Neural progenitor cell (in vitro differentiated cells): ENCODE data around the gene MCUB. TPM values are rescaled to one million over a fixed set of nuclear protein-coding genes. Genes with fewer than 3 reads are reported as not detected.
"Not testable (repeated sequence)": the region's sequence is repeated elsewhere in the genome, so short reads cannot be mapped to it uniquely, and the experiment has no call there.

Experiments used
- DNase-seq: peaks from one replicate; pipeline ENCODE4 v3.0.0-alpha.2; 2016; ENCODE audit warnings: low spot score
- H2AFZ ChIP-seq: fragments of 200-600 bp; sonication (generic); replicated peaks from 2 replicates; pipeline ENCODE4 v1.6.1; 2016; ENCODE audit warnings: antibody characterized with exemption
- H3F3A ChIP-seq: fragments of 200-600 bp; sonication (generic); 2 replicates; pipeline ENCODE4 v1.6.1; 2016; ENCODE audit warnings: antibody characterized with exemption, low read depth
- H3K27ac ChIP-seq: fragments of 200-600 bp; sonication (generic); 2 replicates; pipeline ENCODE4 v1.5.1; 2016; ENCODE audit warnings: mild to moderate bottlenecking
- H3K27me3 ChIP-seq: fragments of 200-600 bp; sonication (generic); 2 replicates; pipeline ENCODE4 v1.6.1; 2016; ENCODE audit warnings: mild to moderate bottlenecking, moderate library complexity
- H3K36me3 ChIP-seq: fragments of 200-600 bp; sonication (generic); 2 replicates; pipeline ENCODE4 v1.5.1; 2016
- H3K4me1 ChIP-seq: fragments of 200-600 bp; sonication (generic); 2 replicates; pipeline ENCODE4 v1.6.1; 2016; ENCODE audit warnings: mixed run types
- H3K4me2 ChIP-seq: fragments of 200-600 bp; sonication (generic); 2 replicates; pipeline ENCODE4 v1.6.1; 2016
- H3K4me3 ChIP-seq: fragments of 200-600 bp; sonication (generic); 2 replicates; pipeline ENCODE4 v1.5.1; 2016
- H3K79me2 ChIP-seq: fragments of 200-600 bp; sonication (generic); 2 replicates; pipeline ENCODE4 v1.6.1; 2016; ENCODE audit warnings: low read depth
- H3K9ac ChIP-seq: fragments of 200-600 bp; sonication (generic); 2 replicates; pipeline ENCODE4 v1.6.1; 2016
- H3K9me3 ChIP-seq: fragments of 200-600 bp; sonication (generic); 2 replicates; pipeline ENCODE4 v1.5.1; 2016; ENCODE audit warnings: low read depth
- H4K20me1 ChIP-seq: fragments of 200-600 bp; sonication (generic); 2 replicates; pipeline ENCODE4 v1.6.1; 2016; ENCODE audit warnings: low read depth
- H3K27ac Mint-ChIP-seq: 3 replicates; pipeline ENCODE4 v1.8.0; 2021; ENCODE audit warnings: mixed read lengths
- H3K27me3 Mint-ChIP-seq: 2 replicates; pipeline ENCODE4 v1.8.0; 2022; ENCODE audit warnings: low read depth, mild to moderate bottlenecking, inconsistent platforms, moderate library complexity, mixed read lengths; ENCODE audit not compliant: insufficient read depth
- H3K36me3 Mint-ChIP-seq: 3 replicates; pipeline ENCODE4 v1.8.0; 2021; ENCODE audit warnings: mixed read lengths
- H3K4me1 Mint-ChIP-seq: 3 replicates; pipeline ENCODE4 v1.8.0; 2021; ENCODE audit warnings: mixed read lengths
- H3K4me3 Mint-ChIP-seq: 3 replicates; pipeline ENCODE4 v1.8.0; 2021; ENCODE audit warnings: mild to moderate bottlenecking, moderate library complexity, mixed read lengths
- H3K9me3 Mint-ChIP-seq: 3 replicates; pipeline ENCODE4 v1.8.0; 2020; ENCODE audit warnings: mixed read lengths
- EZH2 ChIP-seq: fragments of 200-600 bp; sonication (generic); IDR thresholded peaks from 2 replicates; pipeline ENCODE4 v1.6.1; 2017; ENCODE audit warnings: antibody characterized with exemption, mild to moderate bottlenecking, moderate library complexity
- EZH2phosphoT487 ChIP-seq: fragments of 200-600 bp; sonication (generic); IDR thresholded peaks from 2 replicates; pipeline ENCODE4 v1.6.1; 2017; ENCODE audit warnings: antibody characterized with exemption
- total RNA-seq: library from RNA; depleted of rRNA; stranded (reverse); fragments of >200 nt; gene quantifications from 2 replicates; pipeline ENCODE4 v1.2.3, GENCODE V29; 2015; ENCODE audit warnings: low replicate concordance
- TF ChIP-seq, protein P1 (sequence below): fragments of 200-600 bp; sonication (generic); IDR thresholded peaks from 2 replicates; pipeline ENCODE4 v1.5.1; 2017; ENCODE audit warnings: antibody characterized with exemption, mild to moderate bottlenecking

Gene MCUB
- total RNA-seq, 1 donor from 2014 or later, result 30.5 TPM

DNA sequence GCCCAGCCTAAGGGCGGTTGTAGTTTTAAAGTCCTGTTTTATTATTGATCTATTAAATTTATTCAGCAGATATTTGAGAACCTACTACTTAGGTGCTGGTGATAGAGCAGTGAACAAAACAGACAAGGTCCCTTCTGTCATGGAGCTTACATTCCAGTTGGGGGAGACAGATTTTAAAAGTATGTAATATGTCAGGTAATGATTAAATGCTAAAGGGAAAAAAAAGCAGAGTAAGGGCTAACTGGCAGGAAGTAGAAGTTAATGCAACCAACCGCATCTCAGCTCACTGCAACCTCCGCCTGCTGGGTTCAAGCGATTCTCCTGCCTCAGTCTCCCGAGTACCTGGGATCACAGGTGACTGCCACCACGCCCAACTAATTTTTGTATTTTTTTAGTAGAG is 7.8 kb upstream of the MCUB start:
- no peak for TF ChIP-seq EZH2phosphoT487
- Histone ChIP-seq H3F3A (no peaks in the 10 kb centered on the region), H2AFZ (no peak overlapping the region), H3K4me1 (no peaks in the 10 kb centered on the region), H3K4me2 (no peak overlapping the region), H3K9me3 (no peaks in the 10 kb centered on the region), H3K9ac (no peak overlapping the region), H3K27me3 (no peaks in the 10 kb centered on the region), H4K20me1 (no peaks in the 10 kb centered on the region), H3K36me3 (no peaks in the 10 kb centered on the region), H3K79me2 (no peaks in the 10 kb centered on the region), H3K27ac (no peak overlapping the region), H3K4me3 (no peak overlapping the region)
- no peak overlapping the region for H3K4me3 Mint-ChIP-seq
- no peaks in the 10 kb centered on the region for H3K27me3 Mint-ChIP-seq
- H3K4me1 Mint-ChIP-seq, result peaks cover 3% of the 10 kb centered on the region
- DNase-seq, result no peak
- no peak overlapping the region for H3K27ac Mint-ChIP-seq
- H3K36me3 Mint-ChIP-seq, result peaks cover 13% of the 10 kb centered on the region
- no peaks in the 10 kb centered on the region for H3K9me3 Mint-ChIP-seq

DNA sequence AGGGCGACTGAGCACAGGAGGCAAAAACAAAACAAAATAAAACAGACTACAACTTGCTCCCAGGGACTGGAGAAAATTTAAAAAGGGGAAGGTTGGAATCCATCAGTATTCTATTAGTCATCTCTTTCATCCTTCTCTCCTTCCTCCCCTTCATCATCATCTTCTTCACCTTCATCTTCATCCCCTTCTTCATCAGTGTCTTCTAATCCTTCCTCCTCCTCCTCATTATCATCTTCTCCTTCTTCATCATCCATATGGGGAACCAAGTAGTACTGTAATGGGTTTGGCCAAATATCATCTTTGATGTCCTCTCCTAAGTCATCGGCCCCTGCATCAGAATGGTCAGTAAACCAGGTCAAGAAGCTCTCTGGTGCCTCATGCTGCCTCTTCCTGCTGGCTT is 6.9 kb upstream of the MCUB start:
- Mint-ChIP-seq H3K36me3 (peaks cover 13% of the 10 kb centered on the region), H3K9me3 (no peaks in the 10 kb centered on the region), H3K4me3 (no peak overlapping the region), H3K4me1 (peaks cover 3% of the 10 kb centered on the region), H3K27ac (no peak overlapping the region), H3K27me3 (no peaks in the 10 kb centered on the region)
- Histone ChIP-seq H2AFZ (no peak overlapping the region), H4K20me1 (no peaks in the 10 kb centered on the region), H3K36me3 (no peaks in the 10 kb centered on the region), H3K27me3 (no peaks in the 10 kb centered on the region), H3K4me1 (no peaks in the 10 kb centered on the region), H3K4me2 (no peak overlapping the region), H3K9me3 (no peaks in the 10 kb centered on the region), H3K79me2 (no peaks in the 10 kb centered on the region), H3K4me3 (no peak overlapping the region), H3K9ac (no peak overlapping the region), H3F3A (no peaks in the 10 kb centered on the region), H3K27ac (no peak overlapping the region)
- no peak for TF ChIP-seq EZH2phosphoT487
- TF ChIP-seq, protein P1, sequence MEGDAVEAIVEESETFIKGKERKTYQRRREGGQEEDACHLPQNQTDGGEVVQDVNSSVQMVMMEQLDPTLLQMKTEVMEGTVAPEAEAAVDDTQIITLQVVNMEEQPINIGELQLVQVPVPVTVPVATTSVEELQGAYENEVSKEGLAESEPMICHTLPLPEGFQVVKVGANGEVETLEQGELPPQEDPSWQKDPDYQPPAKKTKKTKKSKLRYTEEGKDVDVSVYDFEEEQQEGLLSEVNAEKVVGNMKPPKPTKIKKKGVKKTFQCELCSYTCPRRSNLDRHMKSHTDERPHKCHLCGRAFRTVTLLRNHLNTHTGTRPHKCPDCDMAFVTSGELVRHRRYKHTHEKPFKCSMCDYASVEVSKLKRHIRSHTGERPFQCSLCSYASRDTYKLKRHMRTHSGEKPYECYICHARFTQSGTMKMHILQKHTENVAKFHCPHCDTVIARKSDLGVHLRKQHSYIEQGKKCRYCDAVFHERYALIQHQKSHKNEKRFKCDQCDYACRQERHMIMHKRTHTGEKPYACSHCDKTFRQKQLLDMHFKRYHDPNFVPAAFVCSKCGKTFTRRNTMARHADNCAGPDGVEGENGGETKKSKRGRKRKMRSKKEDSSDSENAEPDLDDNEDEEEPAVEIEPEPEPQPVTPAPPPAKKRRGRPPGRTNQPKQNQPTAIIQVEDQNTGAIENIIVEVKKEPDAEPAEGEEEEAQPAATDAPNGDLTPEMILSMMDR, result no peak
- TF ChIP-seq EZH2, result no peak
- no peak for DNase-seq

DNA sequence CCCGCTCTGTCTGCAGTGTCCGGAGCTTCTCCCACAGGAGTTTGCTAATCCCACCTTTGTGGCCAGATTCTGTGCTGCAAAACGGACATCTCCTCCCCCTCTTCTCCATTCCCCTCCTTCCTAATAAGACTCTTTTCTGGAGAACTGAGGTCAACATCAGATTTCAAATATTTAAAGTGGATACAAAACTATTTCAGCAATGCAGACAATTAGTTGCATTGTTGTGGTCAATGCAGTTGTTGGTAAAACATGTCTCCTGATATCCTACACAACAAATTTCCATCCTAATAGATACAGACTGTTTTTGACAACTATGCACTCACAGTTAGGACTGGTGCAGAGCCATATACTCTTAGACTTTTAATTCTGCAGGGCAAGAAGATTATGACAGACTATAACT is 5.1 kb upstream of the MCUB start:
- TF ChIP-seq EZH2phosphoT487 (no peak), EZH2 (no peak)
- TF ChIP-seq, protein P1, result no peak
- Histone ChIP-seq H3F3A (peaks cover 5% of the 10 kb centered on the region), H3K36me3 (no peaks in the 10 kb centered on the region), H2AFZ (no peak overlapping the region), H3K27me3 (peaks cover 9% of the 10 kb centered on the region), H3K9me3 (no peaks in the 10 kb centered on the region), H3K4me1 (peaks cover 9% of the 10 kb centered on the region), H3K79me2 (no peaks in the 10 kb centered on the region), H4K20me1 (no peaks in the 10 kb centered on the region), H3K27ac (no peak overlapping the region), H3K4me2 (no peak overlapping the region), H3K9ac (no peak overlapping the region), H3K4me3 (no peak overlapping the region)
- no peaks in the 10 kb centered on the region for H3K9me3 Mint-ChIP-seq
- H3K36me3 Mint-ChIP-seq, result peaks cover 14% of the 10 kb centered on the region
- no peak for DNase-seq
- H3K27me3 Mint-ChIP-seq, result peaks cover 2% of the 10 kb centered on the region
- no peak overlapping the region for H3K27ac Mint-ChIP-seq
- no peak overlapping the region for H3K4me3 Mint-ChIP-seq
- peaks cover 3% of the 10 kb centered on the region for H3K4me1 Mint-ChIP-seq

DNA sequence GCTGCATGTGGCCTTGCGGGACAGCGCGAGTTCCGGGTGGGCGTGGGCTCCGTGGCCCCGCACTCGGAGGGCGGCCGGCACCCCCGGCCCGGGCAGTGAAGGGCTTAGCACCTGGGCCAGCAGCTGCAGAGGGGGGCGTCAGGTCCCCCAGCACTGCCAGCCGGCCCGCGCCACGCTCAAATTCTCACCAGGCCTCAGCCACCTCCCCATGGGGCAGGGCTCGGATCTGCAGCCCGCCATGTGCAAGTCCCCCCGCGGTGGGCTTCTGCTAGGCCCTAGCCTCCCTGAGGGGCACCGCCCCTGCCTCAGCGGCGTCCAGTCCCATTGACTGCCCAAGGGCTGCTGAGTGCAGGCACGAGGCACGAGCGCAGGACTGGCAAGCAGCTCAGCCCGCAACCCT is 2.6 kb upstream of the MCUB start:
- Histone ChIP-seq H3K4me3 (no peak overlapping the region), H3K27ac (no peak overlapping the region), H3K9me3 (no peaks in the 10 kb centered on the region), H3K4me2 (no peak overlapping the region), H3K4me1 (peaks cover 20% of the 10 kb centered on the region), H2AFZ (no peak overlapping the region), H3K79me2 (peaks cover 8% of the 10 kb centered on the region), H3F3A (peaks cover 15% of the 10 kb centered on the region), H3K27me3 (peaks cover 9% of the 10 kb centered on the region), H3K36me3 (no peaks in the 10 kb centered on the region), H3K9ac (no peak overlapping the region), H4K20me1 (no peaks in the 10 kb centered on the region)
- peaks cover 19% of the 10 kb centered on the region for H3K4me1 Mint-ChIP-seq
- H3K4me3 Mint-ChIP-seq, result no peak overlapping the region
- peaks cover 5% of the 10 kb centered on the region for H3K27me3 Mint-ChIP-seq
- TF ChIP-seq, protein P1, result no peak
- TF ChIP-seq EZH2phosphoT487 (no peak), EZH2 (no peak)
- DNase-seq, result no peak
- H3K27ac Mint-ChIP-seq, result no peak overlapping the region
- H3K9me3 Mint-ChIP-seq, result no peaks in the 10 kb centered on the region
- H3K36me3 Mint-ChIP-seq, result peaks cover 14% of the 10 kb centered on the region

DNA sequence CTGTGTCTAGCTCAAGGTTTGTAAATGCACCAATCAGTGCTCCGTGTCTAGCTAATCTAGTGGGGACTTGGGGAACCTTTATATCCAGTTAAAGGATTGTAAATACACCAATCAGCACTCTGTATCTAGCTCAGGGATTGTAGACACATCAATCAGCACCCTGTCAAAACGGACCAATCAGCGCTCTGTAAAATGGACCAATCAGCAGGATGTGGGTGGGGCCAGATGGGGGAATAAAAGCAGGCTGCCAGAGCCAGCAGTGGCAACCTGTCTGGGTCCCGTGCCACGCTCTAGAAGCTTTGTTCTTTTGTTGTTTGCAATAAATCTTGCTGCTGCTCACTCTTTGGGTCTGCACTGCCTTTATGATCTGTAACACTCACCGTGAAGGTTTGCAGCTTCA is 2.0 kb upstream of the MCUB start:
- not testable (repeated sequence) for H3K9me3 ChIP-seq, H3K27ac Mint-ChIP-seq, H3K9me3 Mint-ChIP-seq, H3K36me3 ChIP-seq, H3K4me2 ChIP-seq, H3K27me3 ChIP-seq, H3K9ac ChIP-seq, H3K27ac ChIP-seq, DNase-seq, H3K79me2 ChIP-seq, H3K27me3 Mint-ChIP-seq, H4K20me1 ChIP-seq, H2AFZ ChIP-seq, H3K4me3 ChIP-seq
- Histone ChIP-seq H3K4me1 (peaks cover 27% of the 10 kb centered on the region), H3F3A (peaks cover 15% of the 10 kb centered on the region)
- Mint-ChIP-seq H3K4me3 (peak overlapping the region; percentile 64), H3K36me3 (peaks cover 14% of the 10 kb centered on the region), H3K4me1 (peaks cover 25% of the 10 kb centered on the region)
